ENCODE results near the gene PDE6H.
A peak's percentile ranks its signal among the peaks of the same experiment; 100 is the strongest.

The PDE6H gene

GRCh38 chr12:14988035-14988434 lies 15.2 kb downstream of the PDE6H start:
- Histone ChIP-seq H3F3A (ENCODE audit: control insufficient read depth, insufficient read depth) (no peaks in the 10 kb centered on the region), H3K9me3 (ENCODE audit: control insufficient read depth, insufficient read depth, low read length) (peaks cover 4% of the 10 kb centered on the region; the same call in 1 of the 2 replicates), H3K9me2 (replicated peaks; ENCODE audit: control insufficient read depth, low read length) (no peaks in the 10 kb centered on the region), H3K4me3 (ENCODE audit: low read length) (no peak overlapping the region), H3K4me2 (ENCODE audit: low read length) (no peak overlapping the region), H3K36me3 (ENCODE audit: control insufficient read depth, low read length) (no peaks in the 10 kb centered on the region), H3K79me2 (ENCODE audit: control insufficient read depth, low read length) (no peaks in the 10 kb centered on the region), H3K27me3 (ENCODE audit: control insufficient read depth, low read length) (no peaks in the 10 kb centered on the region), H3K27ac (ENCODE audit: low read depth, low read length) (no peak overlapping the region), H4K20me1 (ENCODE audit: control insufficient read depth, insufficient read depth, low read depth, low read length) (no peaks in the 10 kb centered on the region), H3K4me1 (ENCODE audit: control insufficient read depth, low read length) (peaks cover 20% of the 10 kb centered on the region)
- TF ChIP-seq EZH2phosphoT487 (IDR thresholded peaks at IDR 0.05; ENCODE audit: borderline replicate concordance, low read length), result no peak
- no peak for TF ChIP-seq CTCF (IDR thresholded peaks at IDR 0.05; ENCODE audit: low read depth, low read length, poor library complexity, severe bottlenecking)

GRCh38 chr12:14989790-14990189 lies 16.9 kb downstream of the PDE6H start:
- H3K4me1 ChIP-seq (ENCODE audit: control insufficient read depth, low read length), result peaks cover 29% of the 10 kb centered on the region
- peak overlapping the region; percentile 53 for H3K4me2 ChIP-seq (ENCODE audit: low read length)
- no peaks in the 10 kb centered on the region for H3K79me2 ChIP-seq (ENCODE audit: control insufficient read depth, low read length)
- peaks cover 4% of the 10 kb centered on the region; the same call in 1 of the 2 replicates for H3K9me3 ChIP-seq (ENCODE audit: control insufficient read depth, insufficient read depth, low read length)
- no peaks in the 10 kb centered on the region for H3K36me3 ChIP-seq (ENCODE audit: control insufficient read depth, low read length)
- no peaks in the 10 kb centered on the region for H3F3A ChIP-seq (ENCODE audit: control insufficient read depth, insufficient read depth)
- peak overlapping the region; percentile 33 for H3K4me3 ChIP-seq (ENCODE audit: low read length)
- H3K9me2 ChIP-seq (replicated peaks; ENCODE audit: control insufficient read depth, low read length), result no peaks in the 10 kb centered on the region
- no peak overlapping the region for H3K27ac ChIP-seq (ENCODE audit: low read depth, low read length)
- TF ChIP-seq CTCF (IDR thresholded peaks at IDR 0.05; ENCODE audit: low read depth, low read length, poor library complexity, severe bottlenecking) (no peak), EZH2phosphoT487 (IDR thresholded peaks at IDR 0.05; ENCODE audit: borderline replicate concordance, low read length) (no peak)
- no peaks in the 10 kb centered on the region for H3K27me3 ChIP-seq (ENCODE audit: control insufficient read depth, low read length)
- H4K20me1 ChIP-seq (ENCODE audit: control insufficient read depth, insufficient read depth, low read depth, low read length), result no peaks in the 10 kb centered on the region

DNA sequence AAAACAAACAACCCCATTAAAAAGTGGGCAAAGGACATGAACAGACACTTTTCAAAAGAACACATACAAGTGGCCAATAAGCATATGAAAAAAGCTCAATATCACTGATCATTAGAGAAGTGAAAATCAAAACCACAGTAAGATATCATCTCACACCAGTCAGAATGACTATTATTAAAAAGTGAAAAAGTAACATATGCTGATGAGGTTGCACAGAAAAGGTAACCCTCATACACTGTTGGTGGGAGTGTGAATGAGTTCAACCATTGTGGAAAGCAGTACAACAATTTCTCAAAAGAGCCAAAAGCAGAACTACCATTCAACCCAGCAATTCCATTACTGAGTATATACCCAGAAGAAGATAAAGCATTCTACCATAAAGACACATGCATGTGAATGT lies 18.2 kb downstream of the PDE6H start:
- H3K9me2 ChIP-seq (replicated peaks; ENCODE audit: control insufficient read depth, low read length), result no peaks in the 10 kb centered on the region
- no peak overlapping the region for H3K4me2 ChIP-seq (ENCODE audit: low read length)
- no peaks in the 10 kb centered on the region for H3K79me2 ChIP-seq (ENCODE audit: control insufficient read depth, low read length)
- H3K4me1 ChIP-seq (ENCODE audit: control insufficient read depth, low read length), result peaks cover 39% of the 10 kb centered on the region
- no peak overlapping the region for H3K27ac ChIP-seq (ENCODE audit: low read depth, low read length)
- H3K9me3 ChIP-seq (ENCODE audit: control insufficient read depth, insufficient read depth, low read length), result peaks cover 4% of the 10 kb centered on the region; the same call in 1 of the 2 replicates
- H3K4me3 ChIP-seq (ENCODE audit: low read length), result no peak overlapping the region
- no peaks in the 10 kb centered on the region for H3K27me3 ChIP-seq (ENCODE audit: control insufficient read depth, low read length)
- no peaks in the 10 kb centered on the region for H4K20me1 ChIP-seq (ENCODE audit: control insufficient read depth, insufficient read depth, low read depth, low read length)
- TF ChIP-seq EZH2phosphoT487 (IDR thresholded peaks at IDR 0.05; ENCODE audit: borderline replicate concordance, low read length), result no peak
- TF ChIP-seq CTCF (IDR thresholded peaks at IDR 0.05; ENCODE audit: low read depth, low read length, poor library complexity, severe bottlenecking), result no peak
- no peaks in the 10 kb centered on the region for H3K36me3 ChIP-seq (ENCODE audit: control insufficient read depth, low read length)
- no peaks in the 10 kb centered on the region for H3F3A ChIP-seq (ENCODE audit: control insufficient read depth, insufficient read depth)

Measured in DOHH2 (cell line).